ENCODE measurements around the gene CALHM4.

The CALHM4 gene

GRCh38 chr6:116557893-116558292 lies 4.3 kb downstream of the CALHM4 start:
- Histone ChIP-seq H3K4me1 (ENCODE audit: insufficient read depth, low read length) (no peaks in the 10 kb centered on the region), H3K36me3 (ENCODE audit: insufficient read depth, low read length) (no peaks in the 10 kb centered on the region), H3K9ac (ENCODE audit: low read depth, low read length) (no peak overlapping the region), H3K9me3 (ENCODE audit: control insufficient read depth, insufficient read depth, low read length) (no peaks in the 10 kb centered on the region)

DNA sequence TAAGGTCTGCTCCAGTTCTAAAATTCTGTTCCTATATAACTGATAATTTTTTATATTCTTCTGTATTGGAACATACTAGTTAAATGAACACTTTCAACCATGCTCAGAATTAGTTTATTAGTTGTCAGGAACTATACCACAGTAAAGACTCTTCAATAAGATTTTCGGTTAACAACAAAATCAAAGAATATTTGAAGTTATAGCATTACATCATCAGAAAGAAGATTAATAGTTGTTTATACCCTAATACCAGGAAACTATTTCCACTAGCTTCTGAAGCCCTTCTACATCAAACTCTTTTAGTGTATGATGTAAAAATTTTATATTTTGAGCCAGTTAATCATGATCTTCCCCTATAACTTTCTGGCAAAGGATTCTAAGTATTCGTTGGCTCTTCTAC lies 6.6 kb downstream of the CALHM4 start:
- no peak overlapping the region for H3K9ac ChIP-seq (ENCODE audit: low read depth, low read length)
- H3K4me1 ChIP-seq (ENCODE audit: insufficient read depth, low read length), result no peaks in the 10 kb centered on the region
- H3K36me3 ChIP-seq (ENCODE audit: insufficient read depth, low read length), result no peaks in the 10 kb centered on the region
- H3K9me3 ChIP-seq (ENCODE audit: control insufficient read depth, insufficient read depth, low read length), result no peaks in the 10 kb centered on the region

GRCh38 chr6:116561377-116562018 lies 7.9 kb downstream of the CALHM4 start:
- H3K4me1 ChIP-seq (ENCODE audit: insufficient read depth, low read length), result no peaks in the 10 kb centered on the region
- H3K9me3 ChIP-seq (ENCODE audit: control insufficient read depth, insufficient read depth, low read length), result no peaks in the 10 kb centered on the region
- no peak overlapping the region for H3K9ac ChIP-seq (ENCODE audit: low read depth, low read length)
- H3K36me3 ChIP-seq (ENCODE audit: insufficient read depth, low read length), result no peaks in the 10 kb centered on the region

DNA sequence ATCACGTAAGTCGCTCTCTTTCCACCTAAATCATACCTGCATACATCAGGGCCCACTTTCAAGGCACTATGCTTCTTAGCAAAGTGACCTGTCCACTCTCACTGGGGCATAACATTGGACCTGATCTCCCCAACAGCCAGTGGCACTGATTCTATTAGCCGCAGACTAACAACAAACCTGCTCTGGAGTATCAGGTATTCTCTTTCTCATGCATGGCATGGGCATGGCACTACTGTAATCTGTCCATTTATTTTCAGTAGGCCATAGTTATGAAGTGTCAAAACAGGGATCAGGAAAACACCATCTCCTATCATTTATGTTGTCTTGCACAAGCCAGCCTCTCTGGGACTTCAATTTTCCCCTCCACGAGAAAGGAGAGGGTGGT lies 8.5 kb downstream of the CALHM4 start:
- no peaks in the 10 kb centered on the region for H3K9me3 ChIP-seq (ENCODE audit: control insufficient read depth, insufficient read depth, low read length)
- H3K36me3 ChIP-seq (ENCODE audit: insufficient read depth, low read length), result no peaks in the 10 kb centered on the region
- no peak overlapping the region for H3K9ac ChIP-seq (ENCODE audit: low read depth, low read length)
- no peaks in the 10 kb centered on the region for H3K4me1 ChIP-seq (ENCODE audit: insufficient read depth, low read length)

DNA sequence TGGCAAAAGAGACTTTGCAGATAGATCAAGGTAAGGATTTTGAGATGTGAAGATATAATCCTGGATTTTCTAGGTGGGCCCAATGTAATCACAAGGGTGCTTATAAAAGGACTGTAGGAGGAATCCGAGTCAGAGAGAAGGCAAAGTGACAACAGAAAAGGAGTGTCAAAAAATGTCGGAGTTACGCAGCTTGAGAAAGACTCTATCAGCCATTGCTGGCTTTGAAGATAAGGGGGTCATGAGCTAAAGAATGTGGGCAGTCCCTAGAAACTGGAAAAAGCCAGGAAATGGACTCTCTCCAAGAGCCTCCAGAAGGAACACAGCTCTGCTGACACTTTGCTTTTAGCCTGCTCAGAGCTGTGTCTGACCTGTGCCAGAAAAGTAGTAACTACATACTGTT lies 9.1 kb downstream of the CALHM4 start:
- no peak overlapping the region; the same call in 1 of the 2 replicates for H3K9ac ChIP-seq (ENCODE audit: low read depth, low read length)
- no peaks in the 10 kb centered on the region for H3K9me3 ChIP-seq (ENCODE audit: control insufficient read depth, insufficient read depth, low read length)
- H3K4me1 ChIP-seq (ENCODE audit: insufficient read depth, low read length), result no peaks in the 10 kb centered on the region
- H3K36me3 ChIP-seq (ENCODE audit: insufficient read depth, low read length), result no peaks in the 10 kb centered on the region

DNA sequence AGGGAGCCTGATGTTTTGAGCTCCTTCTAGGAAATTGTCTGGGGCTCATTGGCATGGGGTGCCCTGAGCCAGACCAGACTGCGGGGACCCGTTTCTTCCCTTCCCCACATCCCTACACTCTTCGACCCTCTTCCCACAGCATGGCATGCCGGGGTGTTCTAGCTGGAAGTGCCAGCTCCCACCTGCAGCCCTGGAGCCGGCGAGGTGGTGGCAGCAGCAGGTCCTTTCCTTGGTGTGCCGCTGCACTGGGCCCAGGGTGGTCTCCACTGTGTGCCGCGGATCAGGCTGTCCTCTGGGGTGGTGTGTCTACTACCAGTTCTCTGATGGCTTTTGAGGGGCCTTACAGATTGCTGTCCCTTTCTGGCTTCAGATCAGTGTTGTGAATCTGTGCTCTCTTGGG lies 10.3 kb downstream of the CALHM4 start:
- H3K9ac ChIP-seq (ENCODE audit: low read depth, low read length), result no peak overlapping the region
- H3K36me3 ChIP-seq (ENCODE audit: insufficient read depth, low read length), result no peaks in the 10 kb centered on the region
- no peaks in the 10 kb centered on the region for H3K9me3 ChIP-seq (ENCODE audit: control insufficient read depth, insufficient read depth, low read length)
- no peaks in the 10 kb centered on the region for H3K4me1 ChIP-seq (ENCODE audit: insufficient read depth, low read length)

DNA sequence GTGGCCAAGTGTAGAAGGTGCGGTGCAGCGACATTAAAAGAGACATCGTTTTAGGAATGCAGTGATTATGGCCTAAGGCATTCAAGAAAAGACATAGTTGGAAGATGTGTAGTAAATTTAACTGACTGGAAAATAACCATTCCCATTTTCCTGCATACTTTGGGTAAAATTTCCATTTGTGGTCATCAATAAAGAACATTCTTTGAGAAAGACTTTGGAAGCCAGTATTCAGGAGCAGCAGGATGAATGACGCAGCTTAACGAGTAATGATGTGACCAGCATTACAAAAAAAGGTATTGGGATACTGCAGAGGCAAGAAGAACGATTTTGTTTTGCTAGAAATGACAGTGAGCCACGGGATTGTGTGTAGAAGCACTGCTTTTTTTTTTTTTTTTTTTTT lies 10.8 kb downstream of the CALHM4 start:
- Histone ChIP-seq H3K9ac (ENCODE audit: low read depth, low read length) (no peak overlapping the region), H3K9me3 (ENCODE audit: control insufficient read depth, insufficient read depth, low read length) (no peaks in the 10 kb centered on the region), H3K4me1 (ENCODE audit: insufficient read depth, low read length) (no peaks in the 10 kb centered on the region), H3K36me3 (ENCODE audit: insufficient read depth, low read length) (no peaks in the 10 kb centered on the region)

GRCh38 chr6:116564921-116565872 lies 11.6 kb downstream of the CALHM4 start:
- no peaks in the 10 kb centered on the region for H3K36me3 ChIP-seq (ENCODE audit: insufficient read depth, low read length)
- H3K4me1 ChIP-seq (ENCODE audit: insufficient read depth, low read length), result no peaks in the 10 kb centered on the region
- H3K9ac ChIP-seq (ENCODE audit: low read depth, low read length), result no peak overlapping the region
- H3K9me3 ChIP-seq (ENCODE audit: control insufficient read depth, insufficient read depth, low read length), result no peaks in the 10 kb centered on the region

DNA sequence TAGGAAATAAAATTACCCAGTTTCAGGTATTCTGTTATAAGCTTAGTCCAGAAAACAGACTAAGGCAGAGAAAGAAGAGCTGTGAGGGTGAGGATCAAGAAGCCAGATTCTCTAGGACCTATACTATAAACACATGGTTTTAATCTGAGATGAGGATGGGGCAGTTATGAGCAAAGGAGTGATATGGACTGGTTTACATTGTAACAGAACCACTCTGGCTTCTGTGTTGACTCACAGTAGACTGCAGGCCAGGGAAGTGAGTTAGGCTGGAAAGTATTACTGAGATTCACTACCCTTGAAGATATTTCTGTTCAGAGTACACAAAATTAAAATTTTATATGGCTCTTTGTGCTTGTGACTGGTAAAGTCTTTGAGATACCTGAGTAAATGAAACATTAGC lies 14.6 kb downstream of the CALHM4 start:
- Histone ChIP-seq H3K36me3 (ENCODE audit: insufficient read depth, low read length) (no peaks in the 10 kb centered on the region), H3K9ac (ENCODE audit: low read depth, low read length) (no peak overlapping the region), H3K4me1 (ENCODE audit: insufficient read depth, low read length) (no peaks in the 10 kb centered on the region), H3K9me3 (ENCODE audit: control insufficient read depth, insufficient read depth, low read length) (no peaks in the 10 kb centered on the region)

DNA sequence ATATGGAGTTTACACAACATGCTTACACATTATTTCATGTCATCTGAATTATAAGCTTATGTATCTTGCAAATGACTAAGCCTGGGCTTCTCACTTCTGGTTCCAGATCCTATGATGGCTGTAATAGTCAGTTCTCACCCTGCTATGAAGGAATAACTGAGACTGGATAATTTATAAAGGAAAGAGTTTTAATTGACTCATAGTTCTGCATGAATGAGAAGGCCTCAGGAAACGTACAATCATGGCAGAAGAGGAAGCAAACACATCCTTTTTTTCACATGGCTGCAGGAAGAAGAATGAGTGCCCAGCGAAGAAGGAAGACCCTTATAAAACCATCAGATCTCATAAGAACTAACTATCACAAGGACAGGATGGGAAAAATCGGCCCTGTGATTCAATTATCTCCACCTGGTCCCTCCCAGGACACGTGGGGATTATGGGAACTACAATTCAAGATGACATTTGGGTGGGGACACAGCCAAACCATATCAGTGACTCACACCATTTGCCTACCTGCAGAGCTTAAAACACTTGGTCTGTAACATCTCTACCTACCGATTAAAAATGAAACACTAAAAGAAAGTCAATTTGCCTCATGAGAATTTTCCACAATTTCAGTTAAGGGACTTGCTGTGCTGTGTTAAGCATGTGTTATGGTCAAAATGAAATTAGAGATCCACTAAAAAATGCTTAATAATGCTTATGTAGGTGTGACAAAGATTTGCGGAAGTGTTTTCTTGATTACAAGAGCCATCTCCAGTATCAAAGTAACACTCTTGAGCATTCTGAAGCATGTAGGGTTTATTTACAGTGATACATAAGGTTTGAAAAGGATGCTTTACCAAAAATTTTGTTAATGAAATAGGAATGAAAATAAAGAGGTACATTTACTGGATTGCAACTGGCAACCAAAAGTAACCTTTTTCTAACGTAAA lies 15.5 kb downstream of the CALHM4 start:
- Histone ChIP-seq H3K9me3 (ENCODE audit: control insufficient read depth, insufficient read depth, low read length) (no peaks in the 10 kb centered on the region), H3K9ac (ENCODE audit: low read depth, low read length) (no peak overlapping the region), H3K36me3 (ENCODE audit: insufficient read depth, low read length) (no peaks in the 10 kb centered on the region), H3K4me1 (ENCODE audit: insufficient read depth, low read length) (no peaks in the 10 kb centered on the region)

DNA sequence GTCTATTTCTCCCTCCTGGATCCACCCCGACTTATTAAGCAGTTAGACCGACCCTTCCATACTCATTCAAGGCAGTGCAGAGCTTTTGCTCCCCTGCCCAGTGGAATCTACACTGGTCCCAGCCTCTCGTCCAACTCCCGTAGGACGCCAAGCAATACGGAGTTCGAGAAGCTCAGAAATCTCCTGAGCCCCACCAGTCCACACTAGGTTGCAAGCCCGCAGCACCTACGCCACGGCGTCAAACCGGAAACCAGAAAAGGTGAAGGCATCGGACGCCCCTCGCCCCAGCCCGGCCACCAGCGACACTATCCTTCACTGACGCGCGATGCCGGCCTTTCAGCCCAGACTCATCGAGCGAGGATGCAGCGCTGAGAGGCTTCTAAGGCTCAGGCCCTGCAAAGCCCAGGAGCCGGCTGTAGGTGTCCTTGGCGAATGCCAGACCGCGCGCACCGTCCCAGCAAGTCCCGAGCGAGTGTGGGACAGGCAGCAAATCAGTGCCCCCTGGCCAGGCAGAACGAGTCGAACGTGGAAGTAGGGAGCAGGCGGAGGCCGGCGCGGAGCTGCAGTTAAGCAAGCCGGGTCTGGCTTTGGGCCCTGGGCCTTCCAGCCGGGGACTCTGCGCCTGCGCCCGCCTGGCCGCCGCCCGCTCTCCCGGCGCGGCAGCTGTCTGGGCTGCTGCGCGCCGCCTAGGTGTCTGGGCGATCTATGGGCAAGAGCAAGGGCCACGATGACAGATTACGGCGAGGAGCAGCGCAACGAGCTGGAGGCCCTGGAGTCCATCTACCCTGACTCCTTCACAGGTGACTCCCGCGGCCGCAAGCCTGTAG lies 17.5 kb downstream of the CALHM4 start, which contains the start of gene RWDD1:
TSS of gene RWDD1 (plus strand) at position 649 of the 827 bp plus-strand sequence. CDS start at position 728, 79 bp downstream.
- H3K9ac ChIP-seq (ENCODE audit: low read depth, low read length), result peak within 1 kb of the TSS; percentile 96
- no peaks in the 10 kb centered on the region for H3K4me1 ChIP-seq (ENCODE audit: insufficient read depth, low read length)
- no peaks in the 10 kb centered on the region for H3K36me3 ChIP-seq (ENCODE audit: insufficient read depth, low read length)
- no peaks in the 10 kb centered on the region for H3K9me3 ChIP-seq (ENCODE audit: control insufficient read depth, insufficient read depth, low read length)

DNA sequence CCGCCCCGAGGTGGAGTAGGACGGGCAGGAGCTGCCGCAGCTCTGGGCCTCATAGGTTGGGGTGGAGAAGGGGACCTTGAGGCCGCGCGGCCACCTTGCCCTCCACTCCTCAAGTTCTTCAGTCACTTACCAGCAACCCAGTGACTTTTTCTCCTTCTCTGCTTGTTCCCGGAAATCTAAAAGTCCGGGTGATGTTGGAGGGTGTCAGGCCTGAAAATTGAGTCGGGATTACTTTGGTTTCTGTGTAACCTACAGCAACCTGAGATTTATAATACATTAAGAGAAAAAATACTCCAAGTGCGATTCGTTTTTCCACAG lies 18.1 kb downstream of the CALHM4 start:
- H3K9ac ChIP-seq (ENCODE audit: low read depth, low read length), result peak overlapping the region; percentile 96
- H3K36me3 ChIP-seq (ENCODE audit: insufficient read depth, low read length), result no peaks in the 10 kb centered on the region
- no peaks in the 10 kb centered on the region for H3K4me1 ChIP-seq (ENCODE audit: insufficient read depth, low read length)
- H3K9me3 ChIP-seq (ENCODE audit: control insufficient read depth, insufficient read depth, low read length), result no peaks in the 10 kb centered on the region

GRCh38 chr6:116572162-116572561 lies 18.6 kb downstream of the CALHM4 start:
- Histone ChIP-seq H3K9ac (ENCODE audit: low read depth, low read length) (peak overlapping the region; percentile 96), H3K9me3 (ENCODE audit: control insufficient read depth, insufficient read depth, low read length) (no peaks in the 10 kb centered on the region), H3K4me1 (ENCODE audit: insufficient read depth, low read length) (no peaks in the 10 kb centered on the region), H3K36me3 (ENCODE audit: insufficient read depth, low read length) (peaks cover 2% of the 10 kb centered on the region; the same call in 1 of the 2 replicates)
